NCI-H510A treated with DMSO at 0.1 percent for 48 hours (cell line): ENCODE measurements around the gene ADAMTSL3.

Experiments
- DNase-seq: peaks from one replicate; lab custom pipeline; 2025; lab: John Stamatoyannopoulos, UW

The ADAMTSL3 gene

GRCh38 chr15:83980637-83981036, 326.7 kb downstream of the ADAMTSL3 start:
- no peak for DNase-seq

- no peak for DNase-seq
These were observed 328.8 kb downstream of the ADAMTSL3 start for GRCh38 chr15:83982748-83983147.

- no peak for DNase-seq
These were observed 329.9 kb downstream of the ADAMTSL3 start for GRCh38 chr15:83983634-83984458.

GRCh38 chr15:83984601-83985000, 330.7 kb downstream of the ADAMTSL3 start:
- no peak for DNase-seq

GRCh38 chr15:83991163-83991562, 337.2 kb downstream of the ADAMTSL3 start:
- no peak for DNase-seq

- no peak for DNase-seq
These were observed 338.6 kb downstream of the ADAMTSL3 start for GRCh38 chr15:83992324-83993031.

- DNase-seq = no peak
These were observed 339.7 kb downstream of the ADAMTSL3 start for GRCh38 chr15:83993591-83993990.

GRCh38 chr15:83998486-83998885, 344.6 kb downstream of the ADAMTSL3 start:
- DNase-seq = no peak

GRCh38 chr15:83999396-84000135, 345.6 kb downstream of the ADAMTSL3 start:
- DNase-seq = no peak

- DNase-seq = no peak
These were observed 347.1 kb downstream of the ADAMTSL3 start for GRCh38 chr15:84001037-84001436.

- DNase-seq = no peak
These were observed 347.7 kb downstream of the ADAMTSL3 start for GRCh38 chr15:84001655-84002054.

- no peak for DNase-seq
These were observed 350.0 kb downstream of the ADAMTSL3 start for GRCh38 chr15:84003791-84004503.

- no peak for DNase-seq
These were observed 352.5 kb downstream of the ADAMTSL3 start for GRCh38 chr15:84006421-84006820.

GRCh38 chr15:84009616-84010015, 355.7 kb downstream of the ADAMTSL3 start:
- no peak for DNase-seq

GRCh38 chr15:84010246-84010645, 356.3 kb downstream of the ADAMTSL3 start:
- DNase-seq = no peak

GRCh38 chr15:84016371-84016770, 362.4 kb downstream of the ADAMTSL3 start:
- no peak for DNase-seq

GRCh38 chr15:84022516-84022915, 368.6 kb downstream of the ADAMTSL3 start:
- no peak for DNase-seq

GRCh38 chr15:84023636-84024035, 369.7 kb downstream of the ADAMTSL3 start:
- DNase-seq = no peak

GRCh38 chr15:84033793-84034553, 380.1 kb downstream of the ADAMTSL3 start:
- no peak for DNase-seq

GRCh38 chr15:84034578-84035398, 380.9 kb downstream of the ADAMTSL3 start:
- no peak for DNase-seq
